Lower lobe of right lung (tissue), 2 donors: ENCODE results near the gene MMP24. TPM values are rescaled to one million over a fixed set of nuclear protein-coding genes. Genes with fewer than 3 reads are reported as not detected.

Source experiments
- ATAC-seq, 2 donors: fragments of 200-7000 bp; cut with Tn5 transposase; one replicate each; pipeline ENCODE4 v1.9.1; 2020 to 2022; ENCODE audit warnings: mild to moderate bottlenecking in 2 of 2, moderate library complexity in 2 of 2
- DNase-seq: peaks from one replicate; pipeline ENCODE4 v3.0.0-alpha.2; 2020
- H3K27ac ChIP-seq: fragments of 200-600 bp; one replicate; pipeline ENCODE4 v1.8.0; 2022
- H3K27me3 ChIP-seq: fragments of 200-600 bp; one replicate; pipeline ENCODE4 v1.8.0; 2022; ENCODE audit warnings: low read depth
- H3K36me3 ChIP-seq: fragments of 200-600 bp; one replicate; pipeline ENCODE4 v1.8.0; 2022; ENCODE audit warnings: mild to moderate bottlenecking
- H3K4me1 ChIP-seq: fragments of 200-600 bp; one replicate; pipeline ENCODE4 v1.8.0; 2022
- H3K4me3 ChIP-seq: fragments of 200-600 bp; one replicate; pipeline ENCODE4 v1.8.0; 2022; ENCODE audit warnings: mild to moderate bottlenecking
- H3K9me3 ChIP-seq: fragments of 200-600 bp; one replicate; pipeline ENCODE4 v1.8.0; 2022
- CTCF ChIP-seq: fragments of 200-600 bp; IDR thresholded peaks from one replicate; pipeline ENCODE4 v1.8.0; 2022; ENCODE audit warnings: antibody characterized with exemption, mild to moderate bottlenecking
- intact Hi-C: fragments of 100-400 bp; cut with DNase I; formaldehyde crosslinking; loops from one replicate; pipeline ENCODE4 v1.11.0; 2022
- total RNA-seq: library from RNA; stranded (reverse); fragmentation: NEBNext Ultra II Directional; extraction: Animal tissue kit (Norgen Biotek cat#: 25700); gene quantifications from one replicate; pipeline ENCODE4 v1.2.1, GENCODE V29; 2021
- donor health status: DM: no; HTN: yes; CAD: no; lungs with severe emphysema.

MMP24 gene
- total RNA-seq, 1 donor from 2014 or later = 5.3 TPM

- no peaks in the 10 kb centered on the region for H3K27me3 ChIP-seq
- H3K9me3 ChIP-seq = no peaks in the 10 kb centered on the region
- peak overlapping the region; percentile 85 for H3K27ac ChIP-seq
- H3K36me3 ChIP-seq = peaks cover 17% of the 10 kb centered on the region
- DNase-seq (no peak), ATAC-seq (no peak)
- TF ChIP-seq CTCF = no peak
- peaks cover 21% of the 10 kb centered on the region for H3K4me1 ChIP-seq
- intact Hi-C loops = no loop called here
- H3K4me3 ChIP-seq = peak overlapping the region; percentile 99
These were observed 58.7 kb downstream of the MMP24 start for GRCh38 chr20:35284992-35285805.

- H3K36me3 ChIP-seq = peaks cover 12% of the 10 kb centered on the region
- ATAC-seq (no peak), DNase-seq (no peak)
- no peak overlapping the region for H3K4me3 ChIP-seq
- no peak overlapping the region for H3K27ac ChIP-seq
- H3K27me3 ChIP-seq = no peaks in the 10 kb centered on the region
- intact Hi-C loops = no loop called here
- H3K9me3 ChIP-seq = no peaks in the 10 kb centered on the region
- TF ChIP-seq CTCF = no peak
- peaks cover 21% of the 10 kb centered on the region for H3K4me1 ChIP-seq
These were observed 59.3 kb downstream of the MMP24 start for GRCh38 chr20:35285806-35286076.

- no peak for TF ChIP-seq CTCF
- ATAC-seq = no peak
- Histone ChIP-seq H3K4me3 (no peak overlapping the region), H3K9me3 (no peaks in the 10 kb centered on the region), H3K36me3 (peaks cover 9% of the 10 kb centered on the region), H3K4me1 (peaks cover 21% of the 10 kb centered on the region), H3K27me3 (no peaks in the 10 kb centered on the region), H3K27ac (no peak overlapping the region)
- intact Hi-C loops = no loop called here
- no peak for DNase-seq
These were observed 59.8 kb downstream of the MMP24 start for GRCh38 chr20:35286077-35286898.

DNA sequence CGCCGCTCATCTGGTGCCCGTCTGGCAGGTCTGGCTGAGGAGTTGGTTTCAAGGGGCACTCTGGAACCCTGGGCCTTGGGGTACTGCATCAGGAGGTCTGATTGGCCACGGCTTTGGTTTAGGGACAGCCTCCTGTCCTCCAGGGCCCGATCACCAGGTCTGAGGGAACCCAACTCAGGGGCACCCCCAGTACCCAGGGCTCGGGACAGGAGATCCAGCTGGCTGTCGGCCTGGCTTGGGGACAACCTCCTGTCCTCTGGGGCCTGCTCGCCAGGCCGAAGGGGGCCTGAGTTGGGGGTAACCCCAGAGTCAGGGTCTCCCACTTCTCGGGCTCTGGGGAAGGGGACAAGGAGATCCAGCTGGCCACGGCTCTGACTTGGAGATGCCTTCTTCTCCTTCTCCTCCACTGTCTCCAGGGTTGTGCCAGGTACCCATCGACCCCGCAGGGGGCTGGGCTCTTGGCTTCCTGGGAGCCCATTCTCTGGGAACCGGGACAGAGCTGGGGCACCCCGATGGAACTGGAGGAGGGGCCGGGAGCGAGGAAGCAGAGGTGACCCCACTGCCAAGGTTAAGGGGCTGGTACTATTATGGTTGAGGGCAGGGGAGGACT, 60.5 kb downstream of the MMP24 start:
- ATAC-seq (no peak), DNase-seq (no peak)

More for the DNA sequence above, 60.5 kb downstream of the MMP24 start:
- Histone ChIP-seq H3K9me3 (no peaks in the 10 kb centered on the region), H3K4me3 (no peak overlapping the region), H3K27me3 (no peaks in the 10 kb centered on the region), H3K36me3 (peaks cover 4% of the 10 kb centered on the region), H3K27ac (no peak overlapping the region), H3K4me1 (peaks cover 21% of the 10 kb centered on the region)
- intact Hi-C loops = no loop called here
- no peak for TF ChIP-seq CTCF
